Breast epithelium (tissue), 4 donors: ENCODE results near the gene RBM19. TPM values are rescaled to one million over a fixed set of nuclear protein-coding genes. Genes with fewer than 3 reads are reported as not detected.
"Not testable (repeated sequence)": the region's sequence is repeated elsewhere in the genome, so short reads cannot be mapped to it uniquely, and the experiment has no call there.

ENCODE experiments used
- DNase-seq, 2 donors: peaks; one replicate each; pipeline ENCODE4 v3.0.0-alpha.2; 2019; ENCODE audit warnings: low spot score in 2 of 2
- H3K27ac ChIP-seq, 2 donors: fragments of 200-600 bp; sonication (generic) in 1 of 2; one replicate each; pipeline ENCODE4 v1.5.1; 2016 to 2019; ENCODE audit warnings: mild to moderate bottlenecking in 1 of 2
- H3K27me3 ChIP-seq, 2 donors: fragments of 200-600 bp; sonication (generic) in 1 of 2; one replicate each; pipeline versions ENCODE4 v1.5.1 to v1.6.0; 2017 to 2019; ENCODE audit warnings: control low read depth in 1 of 2, mild to moderate bottlenecking in 1 of 2
- H3K36me3 ChIP-seq: fragments of 200-600 bp; one replicate; pipeline ENCODE4 v1.5.1; 2019
- H3K4me1 ChIP-seq, 2 donors: fragments of 200-600 bp; sonication (generic); one replicate each; pipeline ENCODE4 v1.5.1; 2016 to 2019; ENCODE audit warnings: control low read depth in 1 of 2
- H3K4me3 ChIP-seq, 3 donors: fragments of 200-600 bp; sonication (generic); 1 replicate in 2 of 3; 2 replicates in 1 of 3; pipeline ENCODE4 v1.5.1; 2016 to 2019; ENCODE audit warnings: mild to moderate bottlenecking in 3 of 3, moderate library complexity in 2 of 3
- H3K9me3 ChIP-seq, 2 donors: fragments of 200-600 bp; sonication (generic) in 1 of 2; one replicate each; pipeline ENCODE4 v1.5.1; 2016 to 2019; ENCODE audit warnings: control low read depth in 1 of 2
- POLR2A ChIP-seq: fragments of 450-650 bp; IDR thresholded peaks from one replicate; pipeline ENCODE4 v1.6.1; 2016; ENCODE audit warnings: antibody characterized with exemption, mild to moderate bottlenecking, moderate library complexity
- POLR2AphosphoS5 ChIP-seq, 3 donors: sonication (generic); formaldehyde crosslinking; IDR thresholded peaks; one replicate each; pipeline ENCODE4 v1.6.1; 2017; ENCODE audit warnings: antibody characterized with exemption in 3 of 3
- intact Hi-C: fragments of 100-400 bp; cut with DNase I; formaldehyde crosslinking; loops from one replicate; pipeline ENCODE4 v1.15.1; 2023; ENCODE audit warnings: low total_unique reads
- total RNA-seq, 3 donors: library from RNA; depleted of rRNA; stranded (reverse); fragments of >200 nt; gene quantifications; one replicate each; pipeline ENCODE4 v1.1.0, GENCODE V29; 2016
- TF ChIP-seq, protein P1 (sequence below), 3 donors: fragments of 450-650 bp; IDR thresholded peaks; one replicate each; pipeline ENCODE4 v1.5.1; 2016 to 2017; ENCODE audit warnings: antibody characterized with exemption in 3 of 3, mild to moderate bottlenecking in 3 of 3, moderate library complexity in 3 of 3

RBM19 gene
- total RNA-seq, 3 donors from 2014 or later = 28.8 to 43.3 (median 42.6) TPM

DNA sequence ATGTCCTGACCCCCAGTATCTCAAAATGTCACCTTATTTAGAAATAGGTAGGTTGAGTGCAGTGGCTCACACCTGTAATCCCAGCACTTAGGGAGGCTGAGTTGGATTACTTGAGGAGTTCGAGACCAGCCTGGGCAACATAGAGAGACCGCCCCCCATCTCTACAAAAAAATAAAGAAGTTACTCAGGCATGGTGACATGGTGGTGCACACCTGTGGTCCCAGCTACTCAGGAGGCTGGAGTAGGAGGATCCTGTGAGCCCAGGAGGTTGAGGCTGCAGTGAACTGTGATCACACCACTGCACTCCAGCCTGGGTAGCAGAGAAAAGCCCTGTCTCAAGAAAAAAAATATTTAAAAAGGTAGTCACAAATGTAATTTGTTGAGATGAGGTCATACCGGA, 27.9 kb upstream of the RBM19 start:
- no peaks in the 10 kb centered on the region for H3K4me1 ChIP-seq
- H3K36me3 ChIP-seq = no peaks in the 10 kb centered on the region
- intact Hi-C loops = no loop called here
- H3K9me3 ChIP-seq = no peaks in the 10 kb centered on the region
- peaks cover 0 to 17% of the 10 kb centered on the region in 2 donors for H3K27me3 ChIP-seq
- TF ChIP-seq POLR2A (no peak), POLR2AphosphoS5 (IDR thresholded peaks at IDR 0.05) (no peak)
- TF ChIP-seq, protein P1, sequence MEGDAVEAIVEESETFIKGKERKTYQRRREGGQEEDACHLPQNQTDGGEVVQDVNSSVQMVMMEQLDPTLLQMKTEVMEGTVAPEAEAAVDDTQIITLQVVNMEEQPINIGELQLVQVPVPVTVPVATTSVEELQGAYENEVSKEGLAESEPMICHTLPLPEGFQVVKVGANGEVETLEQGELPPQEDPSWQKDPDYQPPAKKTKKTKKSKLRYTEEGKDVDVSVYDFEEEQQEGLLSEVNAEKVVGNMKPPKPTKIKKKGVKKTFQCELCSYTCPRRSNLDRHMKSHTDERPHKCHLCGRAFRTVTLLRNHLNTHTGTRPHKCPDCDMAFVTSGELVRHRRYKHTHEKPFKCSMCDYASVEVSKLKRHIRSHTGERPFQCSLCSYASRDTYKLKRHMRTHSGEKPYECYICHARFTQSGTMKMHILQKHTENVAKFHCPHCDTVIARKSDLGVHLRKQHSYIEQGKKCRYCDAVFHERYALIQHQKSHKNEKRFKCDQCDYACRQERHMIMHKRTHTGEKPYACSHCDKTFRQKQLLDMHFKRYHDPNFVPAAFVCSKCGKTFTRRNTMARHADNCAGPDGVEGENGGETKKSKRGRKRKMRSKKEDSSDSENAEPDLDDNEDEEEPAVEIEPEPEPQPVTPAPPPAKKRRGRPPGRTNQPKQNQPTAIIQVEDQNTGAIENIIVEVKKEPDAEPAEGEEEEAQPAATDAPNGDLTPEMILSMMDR (IDR thresholded peaks at IDR 0.05) = no peak
- no peak overlapping the region for H3K27ac ChIP-seq
- DNase-seq = no peak
- no peak overlapping the region for H3K4me3 ChIP-seq

DNA sequence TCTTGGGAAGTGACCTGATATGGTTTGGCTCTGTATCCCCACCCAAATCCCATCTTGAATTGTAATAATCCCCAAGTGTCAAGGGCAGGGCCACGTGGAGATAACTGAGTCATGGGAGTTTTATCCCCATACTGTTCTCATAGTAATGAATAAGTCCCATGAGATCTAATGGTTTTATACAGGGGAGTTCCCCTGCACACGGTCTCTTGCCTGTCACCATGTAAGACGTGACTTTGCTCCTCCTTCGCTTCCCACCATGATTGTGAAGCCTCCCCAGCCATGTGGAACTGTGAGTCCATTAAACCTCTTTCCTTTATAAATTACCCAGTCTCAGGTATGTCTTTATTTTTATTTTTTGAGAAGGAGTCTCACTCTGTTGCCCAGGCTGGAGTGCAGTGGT, 26.6 kb upstream of the RBM19 start:
- H3K27me3 ChIP-seq = peaks cover 0 to 18% of the 10 kb centered on the region in 2 donors
- intact Hi-C loops = not testable (repeated sequence)

DNA sequence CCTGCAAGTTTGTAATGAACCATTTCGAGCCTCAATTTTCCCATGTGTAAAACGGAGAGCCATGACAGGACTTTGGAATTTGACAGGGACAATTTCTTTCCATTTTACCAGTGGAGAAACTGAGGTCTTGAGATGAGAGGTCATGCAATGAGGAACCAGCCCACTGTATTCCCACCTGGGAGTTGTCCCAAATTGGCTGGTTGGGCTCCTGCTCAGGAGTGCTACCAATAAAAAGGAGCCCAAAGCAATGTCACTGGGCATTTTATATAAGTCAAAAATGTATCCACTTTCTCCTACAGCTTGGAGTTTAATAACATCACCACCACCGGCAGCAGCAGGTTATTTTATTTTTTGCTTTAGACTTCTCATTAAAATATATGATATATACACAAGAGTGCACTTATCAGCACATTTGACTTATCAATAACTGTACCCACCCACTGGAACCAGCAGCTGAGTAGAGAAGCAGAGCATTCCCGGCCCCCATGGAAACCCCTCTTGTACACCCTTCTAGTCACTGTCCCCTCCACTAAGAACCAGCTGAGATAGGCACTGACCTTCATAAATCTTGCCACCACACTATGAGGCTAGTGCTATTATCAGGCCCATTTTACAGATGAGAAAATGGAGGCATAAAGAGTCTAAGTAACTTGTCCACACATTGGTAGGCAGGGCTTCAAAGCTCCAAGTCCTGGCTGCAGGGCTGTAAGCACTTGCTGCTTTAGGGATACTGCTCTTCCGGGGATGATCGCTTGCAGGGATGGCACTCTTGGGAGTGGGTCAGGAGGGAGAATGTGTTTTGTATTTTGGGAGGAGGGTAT, 25.3 kb upstream of the RBM19 start:
- TF ChIP-seq POLR2AphosphoS5 (IDR thresholded peaks at IDR 0.05) = no peak
- TF ChIP-seq, protein P1 (IDR thresholded peaks at IDR 0.05) = no peak
- no peak for TF ChIP-seq POLR2A
- H3K27me3 ChIP-seq = peaks cover 0 to 23% of the 10 kb centered on the region in 2 donors
- intact Hi-C loops = no loop called here
- no peaks in the 10 kb centered on the region for H3K4me1 ChIP-seq
- no peak for DNase-seq
- no peak overlapping the region for H3K4me3 ChIP-seq
- no peak overlapping the region for H3K27ac ChIP-seq
- H3K9me3 ChIP-seq = no peaks in the 10 kb centered on the region
- H3K36me3 ChIP-seq = no peaks in the 10 kb centered on the region

More for the DNA sequence above, 26.6 kb upstream of the RBM19 start:
- H3K36me3 ChIP-seq, DNase-seq, H3K4me3 ChIP-seq, H3K4me1 ChIP-seq, H3K9me3 ChIP-seq, H3K27ac ChIP-seq: not testable (repeated sequence)

DNA sequence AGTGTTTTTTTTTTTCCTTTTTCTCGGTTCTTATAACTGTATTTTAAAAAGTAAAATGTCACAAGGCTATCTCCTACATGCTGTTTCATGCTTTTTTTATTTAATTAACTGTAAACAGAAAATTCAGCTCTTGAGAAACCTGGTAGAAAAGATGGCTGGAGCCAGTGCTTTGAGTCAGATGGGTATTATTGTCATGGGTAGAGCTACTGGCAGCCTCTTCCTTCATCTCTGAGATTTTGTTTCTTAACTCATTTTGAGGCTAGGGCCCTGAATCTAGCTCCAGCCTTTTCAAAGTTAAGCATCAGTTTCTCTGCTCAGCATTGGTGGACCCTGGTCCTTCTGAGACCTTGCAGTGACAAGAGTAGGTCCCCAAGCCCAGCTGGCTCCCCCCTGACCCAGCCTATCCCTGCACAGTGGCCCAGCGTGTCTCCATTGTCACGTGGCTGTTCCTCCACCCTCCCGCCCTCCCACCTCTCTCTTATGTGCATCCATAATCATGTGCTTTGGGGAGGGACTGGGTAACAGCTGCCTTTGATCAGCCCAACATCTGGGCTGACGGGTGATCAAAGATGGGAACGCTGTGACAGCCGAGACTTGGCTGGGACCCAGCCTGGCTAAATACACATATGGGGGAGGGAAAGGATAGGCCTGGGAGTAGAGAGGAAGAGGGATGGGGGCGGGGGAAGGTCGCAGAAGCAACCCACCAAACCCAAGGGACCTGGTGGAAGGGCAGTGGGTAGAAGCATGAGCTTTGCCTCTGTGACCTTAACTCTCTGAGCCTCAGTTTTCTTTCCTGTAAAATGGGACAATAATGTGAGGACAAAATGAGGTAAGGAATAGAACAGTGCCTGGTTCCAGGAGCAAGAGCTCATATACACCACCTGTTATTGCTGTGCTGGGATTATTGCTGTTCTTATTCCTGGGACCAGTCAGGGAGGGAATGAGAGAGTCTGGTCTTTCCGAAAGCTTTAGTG, 24.4 kb upstream of the RBM19 start:
- H3K27me3 ChIP-seq = peaks cover 0 to 23% of the 10 kb centered on the region in 2 donors
- TF ChIP-seq POLR2AphosphoS5 (IDR thresholded peaks at IDR 0.05) = no peak
- TF ChIP-seq POLR2A = no peak
- TF ChIP-seq, protein P1 (IDR thresholded peaks at IDR 0.05) = no peak
- no peaks in the 10 kb centered on the region for H3K9me3 ChIP-seq
- intact Hi-C loops = no loop called here
- H3K27ac ChIP-seq = no peak overlapping the region
- no peak for DNase-seq
- no peak overlapping the region for H3K4me3 ChIP-seq
- no peaks in the 10 kb centered on the region for H3K4me1 ChIP-seq
- H3K36me3 ChIP-seq = no peaks in the 10 kb centered on the region

DNA sequence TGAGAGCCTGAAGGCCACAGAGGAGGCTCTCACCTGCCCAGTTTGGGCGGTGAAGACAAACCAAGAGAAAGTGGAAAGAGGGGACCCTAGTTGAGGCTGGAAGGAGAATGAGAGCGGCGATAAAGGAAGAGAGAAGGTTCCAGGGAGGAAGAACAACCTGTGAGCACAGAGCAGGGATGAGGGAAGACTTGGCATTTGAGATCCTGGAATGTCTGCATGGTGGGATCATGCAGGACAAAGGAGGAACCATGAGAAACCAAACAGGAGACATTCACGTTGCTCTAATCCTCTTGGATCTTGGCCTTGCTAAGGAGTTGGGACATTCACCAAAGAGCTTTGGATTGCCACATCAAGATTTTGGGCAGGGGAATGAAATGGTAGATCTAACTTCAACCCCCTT, 22.9 kb upstream of the RBM19 start:
- H3K9me3 ChIP-seq = no peaks in the 10 kb centered on the region
- H3K27ac ChIP-seq = no peak overlapping the region
- peaks cover 0 to 23% of the 10 kb centered on the region in 2 donors for H3K27me3 ChIP-seq
- no peaks in the 10 kb centered on the region for H3K4me1 ChIP-seq
- no peaks in the 10 kb centered on the region for H3K36me3 ChIP-seq
- no peak for TF ChIP-seq POLR2A
- TF ChIP-seq, protein P1 (IDR thresholded peaks at IDR 0.05) = no peak
- TF ChIP-seq POLR2AphosphoS5 (IDR thresholded peaks at IDR 0.05) = no peak
- DNase-seq = no peak
- no peak overlapping the region for H3K4me3 ChIP-seq
- intact Hi-C loops = no loop called here
